CD4-positive, alpha-beta T cell treated with Interleukin-21 for 1 hour (primary cell): ENCODE measurements around the gene ECE2.

Experiments
- DNase-seq: peaks from one replicate; pipeline ENCODE4 v3.0.0-alpha.2; 2020

The ECE2 gene

GRCh38 chr3:184275961-184276910 lies at the start of gene ECE2:
Gene ECE2, plus strand, starts transcription at chr3:184276022. Its CDS starts 132 bp downstream, at chr3:184276154.
- no peak for DNase-seq

DNA sequence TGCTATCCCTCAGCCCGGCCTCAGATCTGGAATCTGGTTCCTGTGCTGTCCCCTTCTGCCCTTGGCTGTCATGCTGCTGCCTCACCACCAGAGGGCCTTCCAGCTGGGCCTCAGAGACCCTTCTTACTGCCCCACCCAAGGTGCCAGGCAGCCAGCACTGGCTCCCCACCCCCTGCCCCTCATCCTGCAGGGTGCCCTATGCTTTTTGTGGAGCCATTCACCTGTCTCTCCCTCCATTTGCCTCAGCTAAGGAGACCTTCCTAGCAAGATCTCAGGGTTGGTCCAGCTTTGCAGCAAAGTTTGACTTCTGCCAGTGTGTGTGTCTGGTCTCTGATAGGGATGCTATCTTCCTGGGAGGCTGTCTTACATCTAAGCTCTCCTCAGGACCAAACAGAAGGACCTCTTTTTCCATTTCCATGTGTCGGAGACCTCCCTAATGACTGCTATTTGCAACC lies 48.3 kb upstream of the ECE2 start:
- DNase-seq, result peak; percentile 63

- DNase-seq, result no peak
Observed at GRCh38 chr3:184228376-184229137, 47.3 kb upstream of the ECE2 start.

DNA sequence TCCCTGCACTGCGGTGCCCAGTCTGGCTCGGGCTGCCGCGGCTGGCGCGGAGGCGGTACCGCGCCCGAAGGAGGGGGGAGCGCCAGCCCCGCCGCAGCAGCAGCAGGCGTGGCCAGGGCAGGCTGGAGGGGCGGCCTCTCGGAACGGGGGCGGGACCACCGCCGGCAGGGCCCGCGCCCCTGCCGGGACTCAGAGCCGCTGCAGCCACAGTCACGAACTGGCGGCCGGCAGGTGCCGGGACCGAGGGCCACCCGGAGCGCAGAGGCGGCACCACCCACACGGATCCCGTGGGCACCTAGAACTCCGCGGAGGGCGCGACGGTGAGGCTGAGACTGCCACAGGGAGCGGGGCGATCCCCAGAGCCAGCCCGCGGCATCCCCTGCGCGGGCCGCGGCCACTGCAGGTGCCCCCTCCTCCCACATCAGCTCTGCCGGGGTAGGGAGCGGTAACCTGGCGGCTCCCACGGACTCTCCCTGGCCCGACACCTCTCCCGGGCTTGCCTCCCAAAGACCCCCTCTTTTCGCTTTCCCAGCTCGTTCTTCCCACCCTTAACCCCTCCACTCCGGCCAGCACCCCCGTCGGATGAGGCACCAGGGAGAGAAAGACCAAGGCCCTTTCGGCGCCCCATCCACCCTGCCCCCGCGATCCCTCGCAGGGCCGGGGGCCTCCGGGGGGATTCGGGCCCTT lies 46.3 kb upstream of the ECE2 start, which contains the start of gene VWA5B2:
Gene VWA5B2 (plus strand): TSS at position 192 of the 687 bp plus-strand sequence. CDS start 944 bp downstream, outside the sequence.
- DNase-seq, result peak; percentile 81

GRCh38 chr3:184230081-184230602 lies 45.7 kb upstream of the ECE2 start:
- no peak for DNase-seq

DNA sequence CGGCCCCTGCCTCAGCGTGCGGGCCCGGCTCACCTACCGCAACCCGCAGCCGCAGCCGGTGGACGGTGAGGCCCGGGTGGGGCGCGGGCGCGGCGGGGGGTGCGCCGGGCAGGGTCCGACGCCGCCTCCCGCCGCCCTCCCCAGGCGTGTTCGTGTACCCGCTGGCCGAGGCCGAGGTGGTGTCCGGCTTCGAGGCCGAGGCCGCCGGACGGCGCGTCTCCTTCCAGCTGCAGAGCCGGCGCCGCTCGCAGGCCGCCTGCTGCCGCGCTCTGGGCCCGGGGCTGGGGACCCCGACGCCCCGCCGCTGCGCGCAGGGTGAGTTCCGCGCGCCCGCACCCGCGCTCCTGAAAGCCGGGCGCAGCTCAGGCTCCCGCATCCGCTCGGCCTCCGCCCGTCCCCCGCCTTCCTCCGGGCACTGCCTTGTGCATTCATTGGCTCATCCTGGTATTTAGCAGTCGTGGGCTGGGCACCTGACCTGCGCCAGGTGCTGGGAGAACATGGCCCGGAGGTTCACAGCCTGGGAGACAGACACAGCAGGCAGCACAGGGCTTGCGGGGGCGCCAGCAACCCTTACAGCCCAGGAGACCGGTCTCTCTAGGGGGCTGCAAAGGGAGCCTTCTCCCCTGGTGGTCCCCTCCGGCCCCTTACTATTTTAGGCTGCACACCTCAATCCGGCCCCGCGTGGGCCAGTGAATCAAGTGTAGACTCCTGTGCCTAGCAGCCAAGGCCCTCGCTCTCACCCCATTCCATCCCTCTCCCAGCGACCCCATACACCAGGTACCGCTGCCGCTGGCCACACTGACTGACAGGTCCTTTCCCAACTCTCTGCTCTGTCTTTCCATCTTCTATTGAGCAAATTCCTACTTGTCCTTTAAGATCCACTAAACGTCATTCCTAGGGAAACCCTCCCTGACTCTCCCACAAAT lies 45.0 kb upstream of the ECE2 start:
- DNase-seq, result no peak

DNA sequence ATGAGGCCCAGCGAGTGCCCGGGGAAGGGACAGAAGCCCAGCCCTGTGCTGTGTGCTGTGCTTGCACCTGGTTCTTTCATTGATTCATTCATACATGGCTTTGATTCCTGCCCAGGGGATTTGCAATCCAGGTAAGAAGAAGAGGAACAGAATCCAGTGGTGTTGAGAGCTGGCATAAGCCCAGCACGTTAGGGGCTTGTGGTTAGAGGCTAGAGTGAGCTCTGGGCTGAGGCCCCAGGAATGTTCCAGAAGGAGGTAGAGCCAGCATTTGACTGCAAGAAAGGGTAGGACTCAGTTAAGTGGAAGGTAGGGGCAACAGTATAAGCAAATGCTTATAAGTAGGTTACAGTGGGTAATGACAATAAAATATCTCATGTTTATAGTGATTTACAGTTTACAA lies 44.2 kb upstream of the ECE2 start:
- DNase-seq, result no peak

DNA sequence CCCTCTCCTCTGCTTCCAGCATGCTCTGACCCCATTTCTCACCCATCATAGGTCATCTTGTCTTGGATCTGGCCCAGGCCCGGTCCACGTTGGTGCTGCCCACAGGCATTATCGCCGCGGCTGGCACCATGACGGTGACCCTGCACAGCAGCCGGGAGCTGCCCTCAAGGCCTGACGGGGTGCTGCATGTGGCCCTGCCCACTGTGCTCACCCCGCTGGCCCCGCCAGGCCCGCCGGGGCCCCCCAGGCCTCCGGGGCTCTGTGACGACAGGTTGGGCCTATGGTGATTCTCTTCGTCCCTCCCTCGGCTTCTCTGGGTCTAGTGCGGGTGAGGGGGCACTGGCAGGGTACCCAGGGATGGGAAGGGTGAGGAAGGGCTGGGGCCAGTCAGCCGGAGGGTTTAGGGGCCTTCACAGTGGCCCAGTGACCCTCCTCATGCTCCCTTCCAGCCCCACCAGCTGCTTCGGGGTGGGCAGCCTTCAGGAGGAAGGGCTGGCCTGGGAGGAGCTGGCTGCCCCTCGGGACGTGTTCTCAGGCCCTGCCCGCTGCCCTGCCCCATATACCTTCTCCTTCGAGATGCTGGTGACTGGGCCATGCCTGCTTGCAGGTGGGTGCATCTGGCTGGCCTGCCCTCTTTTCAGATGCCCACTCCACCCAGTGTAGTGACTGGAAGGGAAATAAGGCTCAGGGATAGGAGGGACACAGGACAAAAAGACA lies 42.5 kb upstream of the ECE2 start:
- no peak for DNase-seq

DNA sequence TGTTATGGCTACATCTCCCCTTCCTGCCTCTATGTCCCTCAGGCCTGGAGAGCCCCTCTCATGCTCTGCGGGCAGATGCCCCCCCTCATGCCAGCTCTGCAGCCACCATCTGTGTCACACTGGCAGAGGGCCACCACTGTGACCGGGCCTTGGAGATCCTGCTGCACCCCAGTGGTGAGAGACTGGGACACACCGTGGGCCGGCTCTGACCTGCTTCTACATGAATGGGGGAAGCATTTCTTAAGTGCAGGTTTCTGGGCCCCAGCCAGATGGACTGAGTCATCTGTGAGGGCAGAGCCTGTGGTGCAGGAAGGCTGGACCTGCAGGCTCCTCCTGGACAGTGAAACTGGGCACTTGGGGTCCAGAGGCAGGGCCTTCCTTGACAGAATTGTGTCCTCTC lies 41.6 kb upstream of the ECE2 start:
- DNase-seq, result no peak

GRCh38 chr3:184234671-184235380 lies 41.0 kb upstream of the ECE2 start:
- DNase-seq, result no peak

- no peak for DNase-seq
Observed at GRCh38 chr3:184235381-184236032, 40.3 kb upstream of the ECE2 start.

DNA sequence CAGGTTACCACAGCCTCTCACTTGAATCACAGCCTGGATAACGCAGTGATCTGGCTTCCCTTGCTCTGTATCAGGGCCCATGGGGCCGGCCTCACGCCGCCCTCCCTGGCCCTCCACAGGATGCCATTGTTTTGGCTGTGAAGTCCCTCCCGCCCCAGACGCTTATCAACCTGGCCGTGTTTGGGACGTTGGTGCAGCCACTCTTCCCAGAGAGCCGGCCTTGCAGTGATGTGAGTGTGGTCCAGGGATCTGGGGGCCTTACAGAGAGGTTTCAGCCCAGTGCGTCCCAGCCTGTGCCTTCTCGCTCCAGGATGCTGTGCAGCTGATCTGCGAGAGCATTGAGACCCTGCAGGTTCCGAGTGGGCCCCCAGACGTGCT lies 39.8 kb upstream of the ECE2 start:
- no peak for DNase-seq

GRCh38 chr3:184236636-184237035 lies 39.2 kb upstream of the ECE2 start:
- DNase-seq, result no peak

DNA sequence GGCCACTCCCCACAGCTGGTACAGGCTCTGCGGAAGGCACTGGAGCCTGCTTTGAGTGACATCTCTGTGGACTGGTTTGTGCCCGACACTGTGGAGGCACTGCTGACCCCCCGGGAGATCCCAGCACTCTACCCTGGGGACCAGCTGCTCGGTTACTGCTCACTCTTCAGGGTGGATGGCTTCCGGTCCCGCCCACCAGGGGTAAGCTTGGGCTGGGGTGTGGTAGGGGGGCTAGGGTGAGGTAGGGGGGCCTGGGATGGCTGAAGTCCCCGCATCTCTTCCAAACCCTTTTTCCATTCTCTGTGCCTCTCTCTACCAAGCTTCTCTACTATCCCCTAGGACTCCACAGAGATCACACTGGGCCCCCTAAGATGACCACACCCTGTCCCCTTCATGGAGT lies 38.6 kb upstream of the ECE2 start:
- DNase-seq, result no peak

DNA sequence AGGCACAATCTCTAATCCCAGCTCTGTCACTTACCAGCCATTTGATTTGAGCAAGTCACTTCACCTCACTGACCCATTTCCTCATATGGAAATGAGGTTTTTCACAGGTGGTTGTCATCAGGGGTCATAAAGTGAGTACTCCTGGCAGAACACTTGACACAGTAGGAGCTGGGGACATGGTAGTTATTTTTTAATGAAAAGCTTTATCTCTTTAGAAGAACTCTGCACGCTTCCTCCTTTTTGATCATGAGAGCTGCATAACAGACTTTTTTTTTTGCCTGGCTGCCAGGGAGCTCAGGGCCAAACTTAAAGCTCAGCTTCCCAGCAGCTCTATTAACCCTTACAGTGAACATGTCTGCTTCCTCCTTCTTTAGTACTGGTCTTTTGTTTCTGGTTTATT lies 38.0 kb upstream of the ECE2 start:
- DNase-seq, result no peak

- DNase-seq, result no peak
Observed at GRCh38 chr3:184238246-184238818, 37.5 kb upstream of the ECE2 start.

GRCh38 chr3:184239221-184239620 lies 36.6 kb upstream of the ECE2 start:
- no peak for DNase-seq

DNA sequence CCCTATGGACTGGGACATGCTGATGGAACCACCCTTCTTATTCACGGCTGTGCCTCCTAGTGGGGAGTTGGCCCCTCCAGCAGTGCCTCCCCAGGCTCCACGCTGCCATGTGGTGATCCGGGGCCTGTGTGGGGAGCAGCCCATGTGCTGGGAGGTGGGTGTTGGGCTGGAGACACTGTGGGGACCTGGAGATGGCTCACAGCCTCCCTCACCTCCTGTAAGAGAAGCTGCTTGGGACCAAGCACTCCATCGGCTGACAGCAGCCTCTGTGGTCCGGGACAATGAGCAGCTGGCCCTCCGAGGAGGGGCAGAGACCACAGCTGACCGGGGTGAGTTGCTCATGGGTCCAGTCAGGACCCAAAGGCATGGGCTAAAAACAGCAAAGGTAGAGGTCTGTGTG lies 36.1 kb upstream of the ECE2 start:
- no peak for DNase-seq

DNA sequence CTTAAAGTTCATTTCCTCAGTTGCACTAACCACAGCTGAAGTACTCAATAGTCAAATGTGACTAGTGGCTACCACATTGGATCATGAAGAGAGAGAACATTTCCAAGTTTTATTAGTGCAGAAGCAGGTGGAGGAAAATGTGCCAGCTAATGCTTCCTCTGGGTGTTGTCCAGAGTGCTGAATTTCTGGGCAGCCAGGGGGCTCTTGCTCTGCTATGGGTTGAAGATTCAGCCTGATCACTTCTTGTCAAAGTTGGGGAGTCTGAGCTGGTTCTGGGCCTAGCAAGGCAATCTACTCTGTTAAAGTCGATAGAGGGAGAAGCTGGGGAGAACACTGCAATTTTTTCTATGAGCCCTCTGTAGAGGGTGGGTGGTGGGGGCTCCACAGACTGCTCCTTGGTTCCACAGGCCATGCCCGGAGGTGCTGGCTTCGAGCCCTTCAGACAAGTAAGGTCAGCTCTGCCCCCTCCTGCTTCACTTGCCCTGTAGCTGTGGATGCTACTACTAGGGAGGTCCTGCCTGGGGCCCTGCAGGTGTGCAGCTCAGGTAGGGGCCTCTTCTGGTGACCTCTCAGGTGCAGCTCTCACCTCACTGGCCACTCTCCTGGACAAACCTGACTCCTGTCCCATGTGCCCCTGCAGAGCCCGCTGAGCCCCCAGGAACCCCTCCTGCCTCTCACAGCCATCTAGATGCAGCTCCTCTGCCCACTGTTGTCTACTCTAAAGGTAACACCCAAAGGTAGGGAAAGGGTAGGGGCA lies 35.3 kb upstream of the ECE2 start:
- no peak for DNase-seq
